HepG2 (cell line): ENCODE data around the gene STUB1. TPM values are rescaled to one million over a fixed set of nuclear protein-coding genes. Genes with fewer than 3 reads are reported as not detected.

ENCODE experiments used
- EED ChIP-seq: sonication (generic); formaldehyde crosslinking; IDR thresholded peaks from 2 replicates; pipeline ENCODE4 v1.5.0; 2020; ENCODE audit warnings: mild to moderate bottlenecking, missing genetic modification reagents
- HCFC1 ChIP-seq: fragments of 150-350 bp; IDR thresholded peaks from 2 replicates; pipeline ENCODE4 v1.6.1; 2014; ENCODE audit warnings: low read depth, low read length
- HDAC1 ChIP-seq: sonication (generic); formaldehyde crosslinking; IDR thresholded peaks from 2 replicates; pipeline ENCODE4 v1.5.1; 2020; ENCODE audit warnings: mild to moderate bottlenecking, missing genetic modification reagents
- HHEX ChIP-seq: IDR thresholded peaks from 2 replicates; pipeline ENCODE4 v1.6.1; 2016; ENCODE audit warnings: control low read depth
- IRF1 ChIP-seq: sonication (generic); formaldehyde crosslinking; IDR thresholded peaks from 2 replicates; pipeline ENCODE4 v1.4.0; 2020; ENCODE audit warnings: low read depth, mild to moderate bottlenecking, missing genetic modification reagents
- MLLT10 ChIP-seq: sonication (generic); formaldehyde crosslinking; IDR thresholded peaks from 2 replicates; pipeline ENCODE4 v1.4.0; 2020; ENCODE audit warnings: missing genetic modification reagents
- SNRNP70 ChIP-seq: fragments of 200-400 bp; formaldehyde crosslinking; IDR thresholded peaks from 2 replicates; pipeline ENCODE4 v1.6.1; 2017; ENCODE audit warnings: mild to moderate bottlenecking, low read depth, low read length, moderate library complexity
- SPEN ChIP-seq: sonication (generic); formaldehyde crosslinking; IDR thresholded peaks from 2 replicates; pipeline ENCODE4 v1.5.1; 2020; ENCODE audit warnings: low read depth, mild to moderate bottlenecking, missing genetic modification reagents
- ZBTB7B ChIP-seq: sonication (generic); formaldehyde crosslinking; IDR thresholded peaks from 2 replicates; pipeline ENCODE4 v1.4.0; 2020; ENCODE audit warnings: missing genetic modification reagents
- ZKSCAN1 ChIP-seq: fragments of 150-350 bp; IDR thresholded peaks from 2 replicates; pipeline ENCODE4 v1.6.1; 2014; ENCODE audit warnings: low read length
- ZNF275 ChIP-seq: sonication (generic); formaldehyde crosslinking; IDR thresholded peaks from 2 replicates; pipeline ENCODE4 v1.8.0; 2022; ENCODE audit warnings: missing genetic modification reagents, mild to moderate bottlenecking, inconsistent platforms, borderline replicate concordance
- ZNF30 ChIP-seq: sonication (generic); formaldehyde crosslinking; IDR thresholded peaks from 2 replicates; pipeline ENCODE4 v1.5.0; 2020; ENCODE audit warnings: mild to moderate bottlenecking, missing genetic modification reagents
- ZNF776 ChIP-seq: sonication (generic); formaldehyde crosslinking; IDR thresholded peaks from 2 replicates; pipeline ENCODE4 v1.4.0; 2020; ENCODE audit warnings: mild to moderate bottlenecking, missing genetic modification reagents
- ZNF891 ChIP-seq: sonication (generic); formaldehyde crosslinking; IDR thresholded peaks from 2 replicates; pipeline ENCODE4 v1.5.0; 2020; ENCODE audit warnings: mild to moderate bottlenecking, missing genetic modification reagents
- polyA plus RNA-seq, 8 experiments: library from polyadenylated mRNA; depleted of rRNA in 3 of 8; stranded (reverse) in 7 of 8; unstranded in 1 of 8; fragments of >200 nt; fragmentation: Illumina TruSeq in 4 of 8; extraction: Trizol in 4 of 8; gene quantifications; 2 replicates each; pipeline versions ENCODE4 v1.2.1 to v1.2.3, GENCODE V29; 2011 to 2016; ENCODE audit warnings: low read depth in 4 of 8, missing spikeins in 1 of 8, mixed read lengths in 1 of 8; ENCODE audit not compliant: insufficient read depth in 1 of 8
- total RNA-seq, 5 experiments: library from RNA; depleted of rRNA; stranded (reverse); fragments of >200 nt; fragmentation: Illumina TruSeq; extraction: Trizol; gene quantifications; 2 replicates each; pipeline ENCODE4 v1.2.3, GENCODE V29; 2016; ENCODE audit warnings: low read depth in 1 of 5
- TF ChIP-seq, protein P1 (sequence below): sonication (generic); formaldehyde crosslinking; IDR thresholded peaks from 2 replicates; pipeline ENCODE4 v1.5.1; 2020; ENCODE audit warnings: missing genetic modification reagents, mild to moderate bottlenecking, borderline replicate concordance
- TF ChIP-seq, protein P2 (sequence below): sonication (generic); formaldehyde crosslinking; IDR thresholded peaks from 2 replicates; pipeline ENCODE4 v1.4.0; 2020; ENCODE audit warnings: mild to moderate bottlenecking, missing genetic modification reagents, borderline replicate concordance
- TF ChIP-seq, protein P3 (sequence below): sonication (generic); formaldehyde crosslinking; conservative IDR thresholded peaks from 2 replicates; pipeline ENCODE4 v1.4.0; 2020; ENCODE audit warnings: mild to moderate bottlenecking, missing genetic modification reagents, moderate library complexity

Gene STUB1
- total and polyA plus RNA-seq, 2 of the 13 experiments (the other 11 are each of a cell fraction or from before 2014, with no cell fraction given): 52.9 to 78.2 TPM

DNA sequence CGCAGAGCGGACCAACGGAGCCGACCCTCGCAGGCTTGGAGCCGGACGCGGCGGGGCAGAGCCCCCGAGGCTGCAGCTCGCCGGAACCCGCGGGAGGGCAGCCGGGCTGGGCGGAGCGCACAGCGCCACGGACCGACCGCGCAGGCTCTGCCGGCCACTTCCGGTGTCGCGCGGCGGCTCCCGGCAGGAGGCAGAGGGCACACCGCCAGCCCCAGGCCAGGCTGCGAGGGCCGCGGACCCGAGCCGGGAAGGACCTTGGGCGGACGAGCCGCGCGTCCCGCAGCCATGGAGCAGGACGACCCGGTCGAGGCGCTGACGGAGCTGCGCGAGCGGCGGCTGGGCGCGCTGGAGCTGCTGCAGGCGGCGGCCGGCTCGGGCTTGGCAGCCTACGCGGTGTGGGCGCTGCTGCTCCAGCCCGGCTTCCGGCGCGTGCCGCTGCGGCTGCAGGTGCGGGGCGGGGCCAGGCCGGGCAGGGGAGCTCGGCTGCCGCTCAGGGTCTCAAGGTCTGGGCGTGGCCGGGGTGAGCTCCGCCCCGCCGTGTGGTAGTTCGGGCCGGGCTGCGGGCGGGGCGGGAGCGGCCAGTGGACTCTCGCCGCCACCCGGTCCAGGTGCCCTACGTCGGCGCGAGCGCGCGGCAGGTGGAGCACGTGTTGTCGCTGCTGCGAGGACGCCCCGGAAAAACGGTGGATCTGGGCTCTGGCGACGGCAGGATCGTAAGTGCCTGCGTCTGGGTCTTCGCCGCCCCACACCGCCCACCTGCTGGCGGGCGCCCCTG, 41.0 kb downstream of the STUB1 start, which contains the start of gene ANTKMT (continued):
- TF ChIP-seq, protein P1, sequence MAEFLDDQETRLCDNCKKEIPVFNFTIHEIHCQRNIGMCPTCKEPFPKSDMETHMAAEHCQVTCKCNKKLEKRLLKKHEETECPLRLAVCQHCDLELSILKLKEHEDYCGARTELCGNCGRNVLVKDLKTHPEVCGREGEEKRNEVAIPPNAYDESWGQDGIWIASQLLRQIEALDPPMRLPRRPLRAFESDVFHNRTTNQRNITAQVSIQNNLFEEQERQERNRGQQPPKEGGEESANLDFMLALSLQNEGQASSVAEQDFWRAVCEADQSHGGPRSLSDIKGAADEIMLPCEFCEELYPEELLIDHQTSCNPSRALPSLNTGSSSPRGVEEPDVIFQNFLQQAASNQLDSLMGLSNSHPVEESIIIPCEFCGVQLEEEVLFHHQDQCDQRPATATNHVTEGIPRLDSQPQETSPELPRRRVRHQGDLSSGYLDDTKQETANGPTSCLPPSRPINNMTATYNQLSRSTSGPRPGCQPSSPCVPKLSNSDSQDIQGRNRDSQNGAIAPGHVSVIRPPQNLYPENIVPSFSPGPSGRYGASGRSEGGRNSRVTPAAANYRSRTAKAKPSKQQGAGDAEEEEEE (CRISPR knock-in tag): no peak
- TF ChIP-seq ZBTB7B (CRISPR knock-in tag): no peak
- peak; percentile 58 for TF ChIP-seq HCFC1
- peak; percentile 84 for TF ChIP-seq SPEN (CRISPR knock-in tag)
- TF ChIP-seq, protein P2, sequence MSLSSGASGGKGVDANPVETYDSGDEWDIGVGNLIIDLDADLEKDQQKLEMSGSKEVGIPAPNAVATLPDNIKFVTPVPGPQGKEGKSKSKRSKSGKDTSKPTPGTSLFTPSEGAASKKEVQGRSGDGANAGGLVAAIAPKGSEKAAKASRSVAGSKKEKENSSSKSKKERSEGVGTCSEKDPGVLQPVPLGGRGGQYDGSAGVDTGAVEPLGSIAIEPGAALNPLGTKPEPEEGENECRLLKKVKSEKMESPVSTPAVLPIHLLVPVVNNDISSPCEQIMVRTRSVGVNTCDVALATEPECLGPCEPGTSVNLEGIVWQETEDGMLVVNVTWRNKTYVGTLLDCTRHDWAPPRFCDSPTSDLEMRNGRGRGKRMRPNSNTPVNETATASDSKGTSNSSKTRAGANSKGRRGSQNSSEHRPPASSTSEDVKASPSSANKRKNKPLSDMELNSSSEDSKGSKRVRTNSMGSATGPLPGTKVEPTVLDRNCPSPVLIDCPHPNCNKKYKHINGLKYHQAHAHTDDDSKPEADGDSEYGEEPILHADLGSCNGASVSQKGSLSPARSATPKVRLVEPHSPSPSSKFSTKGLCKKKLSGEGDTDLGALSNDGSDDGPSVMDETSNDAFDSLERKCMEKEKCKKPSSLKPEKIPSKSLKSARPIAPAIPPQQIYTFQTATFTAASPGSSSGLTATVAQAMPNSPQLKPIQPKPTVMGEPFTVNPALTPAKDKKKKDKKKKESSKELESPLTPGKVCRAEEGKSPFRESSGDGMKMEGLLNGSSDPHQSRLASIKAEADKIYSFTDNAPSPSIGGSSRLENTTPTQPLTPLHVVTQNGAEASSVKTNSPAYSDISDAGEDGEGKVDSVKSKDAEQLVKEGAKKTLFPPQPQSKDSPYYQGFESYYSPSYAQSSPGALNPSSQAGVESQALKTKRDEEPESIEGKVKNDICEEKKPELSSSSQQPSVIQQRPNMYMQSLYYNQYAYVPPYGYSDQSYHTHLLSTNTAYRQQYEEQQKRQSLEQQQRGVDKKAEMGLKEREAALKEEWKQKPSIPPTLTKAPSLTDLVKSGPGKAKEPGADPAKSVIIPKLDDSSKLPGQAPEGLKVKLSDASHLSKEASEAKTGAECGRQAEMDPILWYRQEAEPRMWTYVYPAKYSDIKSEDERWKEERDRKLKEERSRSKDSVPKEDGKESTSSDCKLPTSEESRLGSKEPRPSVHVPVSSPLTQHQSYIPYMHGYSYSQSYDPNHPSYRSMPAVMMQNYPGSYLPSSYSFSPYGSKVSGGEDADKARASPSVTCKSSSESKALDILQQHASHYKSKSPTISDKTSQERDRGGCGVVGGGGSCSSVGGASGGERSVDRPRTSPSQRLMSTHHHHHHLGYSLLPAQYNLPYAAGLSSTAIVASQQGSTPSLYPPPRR (CRISPR knock-in tag): 0 out of 2 replicates have a peak, but pooled peaks have one; percentile 46
- no peak for TF ChIP-seq MLLT10 (CRISPR knock-in tag)
- TF ChIP-seq ZNF891 (CRISPR knock-in tag): 0 out of 2 replicates have a peak, but pooled peaks have one; percentile 54
- TF ChIP-seq EED (CRISPR knock-in tag): peak; percentile 48; the same call in 1 of the 2 replicates
- TF ChIP-seq HDAC1 (CRISPR knock-in tag): peak; percentile 70
- TF ChIP-seq ZNF275 (CRISPR knock-in tag): no peak; the same call in 1 of the 2 replicates
- TF ChIP-seq ZNF776: peak; percentile 78; the same call in 1 of the 2 replicates
- TF ChIP-seq, protein P3, sequence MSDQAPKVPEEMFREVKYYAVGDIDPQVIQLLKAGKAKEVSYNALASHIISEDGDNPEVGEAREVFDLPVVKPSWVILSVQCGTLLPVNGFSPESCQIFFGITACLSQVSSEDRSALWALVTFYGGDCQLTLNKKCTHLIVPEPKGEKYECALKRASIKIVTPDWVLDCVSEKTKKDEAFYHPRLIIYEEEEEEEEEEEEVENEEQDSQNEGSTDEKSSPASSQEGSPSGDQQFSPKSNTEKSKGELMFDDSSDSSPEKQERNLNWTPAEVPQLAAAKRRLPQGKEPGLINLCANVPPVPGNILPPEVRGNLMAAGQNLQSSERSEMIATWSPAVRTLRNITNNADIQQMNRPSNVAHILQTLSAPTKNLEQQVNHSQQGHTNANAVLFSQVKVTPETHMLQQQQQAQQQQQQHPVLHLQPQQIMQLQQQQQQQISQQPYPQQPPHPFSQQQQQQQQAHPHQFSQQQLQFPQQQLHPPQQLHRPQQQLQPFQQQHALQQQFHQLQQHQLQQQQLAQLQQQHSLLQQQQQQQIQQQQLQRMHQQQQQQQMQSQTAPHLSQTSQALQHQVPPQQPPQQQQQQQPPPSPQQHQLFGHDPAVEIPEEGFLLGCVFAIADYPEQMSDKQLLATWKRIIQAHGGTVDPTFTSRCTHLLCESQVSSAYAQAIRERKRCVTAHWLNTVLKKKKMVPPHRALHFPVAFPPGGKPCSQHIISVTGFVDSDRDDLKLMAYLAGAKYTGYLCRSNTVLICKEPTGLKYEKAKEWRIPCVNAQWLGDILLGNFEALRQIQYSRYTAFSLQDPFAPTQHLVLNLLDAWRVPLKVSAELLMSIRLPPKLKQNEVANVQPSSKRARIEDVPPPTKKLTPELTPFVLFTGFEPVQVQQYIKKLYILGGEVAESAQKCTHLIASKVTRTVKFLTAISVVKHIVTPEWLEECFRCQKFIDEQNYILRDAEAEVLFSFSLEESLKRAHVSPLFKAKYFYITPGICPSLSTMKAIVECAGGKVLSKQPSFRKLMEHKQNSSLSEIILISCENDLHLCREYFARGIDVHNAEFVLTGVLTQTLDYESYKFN (CRISPR knock-in tag): peak; percentile 7
- TF ChIP-seq ZKSCAN1: no peak
- no peak for TF ChIP-seq IRF1 (CRISPR knock-in tag)
- TF ChIP-seq ZNF30: 0 out of 2 replicates have a peak, but pooled peaks have one; percentile 78
- TF ChIP-seq HHEX (CRISPR knock-in tag): no peak
- no peak for TF ChIP-seq SNRNP70
